Colonic mucosa (tissue), 4 donors: Measurements from ENCODE around the gene MYO1H. TPM values are rescaled to one million over a fixed set of nuclear protein-coding genes. Genes with fewer than 3 reads are reported as not detected.

ENCODE experiments used
- DNase-seq: peaks from one replicate; pipeline ENCODE4 v3.0.0-alpha.2; 2020
- H3K27ac ChIP-seq: fragments of 200-600 bp; one replicate; pipeline ENCODE4 v1.8.0; 2021
- H3K27me3 ChIP-seq: fragments of 200-600 bp; one replicate; pipeline ENCODE4 v1.8.0; 2021
- H3K36me3 ChIP-seq: fragments of 200-600 bp; one replicate; pipeline ENCODE4 v1.8.0; 2021
- H3K4me1 ChIP-seq: fragments of 200-600 bp; one replicate; pipeline ENCODE4 v1.8.0; 2021; ENCODE audit warnings: mild to moderate bottlenecking
- H3K4me3 ChIP-seq: fragments of 200-600 bp; one replicate; pipeline ENCODE4 v1.8.0; 2021
- H3K9ac ChIP-seq, 2 donors: one replicate each; pipeline ENCODE4 v1.7.0; 2013; ENCODE audit warnings: control low read depth in 2 of 2, low read depth in 2 of 2, low read length in 2 of 2
- H3K9me3 ChIP-seq: fragments of 200-600 bp; one replicate; pipeline ENCODE4 v1.8.0; 2021
- CTCF ChIP-seq: fragments of 200-600 bp; IDR thresholded peaks from one replicate; pipeline ENCODE4 v1.8.0; 2022; ENCODE audit warnings: antibody characterized with exemption, mild to moderate bottlenecking
- intact Hi-C: fragments of 100-400 bp; cut with DNase I; formaldehyde crosslinking; loops from one replicate; pipeline ENCODE4 v1.14.1; 2022
- total RNA-seq, 2 donors: library from RNA; stranded (reverse); fragmentation: NEBNext Ultra II Directional in 1 of 2; extraction: Animal tissue kit (Norgen Biotek cat#: 25700) in 1 of 2; gene quantifications; one replicate each; pipeline ENCODE4 v1.2.1, GENCODE V29; 2021
- donor health status: healthy.
- donor health status: DM: no; HTN: no; CAD: no.
- donor health status: DM: no; HTN: no; CAD: no.

The MYO1H gene
- total RNA-seq, 2 donors from 2014 or later: 0.21 TPM; not detected in 1

- intact Hi-C loops: no loop called here
- H3K27ac ChIP-seq: no peak overlapping the region
- no peak for TF ChIP-seq CTCF
- H3K4me3 ChIP-seq: no peak overlapping the region
- no peaks in the 10 kb centered on the region for H3K9me3 ChIP-seq
- no peaks in the 10 kb centered on the region for H3K36me3 ChIP-seq
- H3K9ac ChIP-seq: no peak overlapping the region
- DNase-seq: no peak
- H3K27me3 ChIP-seq: no peaks in the 10 kb centered on the region
- no peaks in the 10 kb centered on the region for H3K4me1 ChIP-seq
Observed at GRCh38 chr12:109346920-109347319, 780 bp upstream of the MYO1H start.

GRCh38 chr12:109352184-109352583, 4.5 kb downstream of the MYO1H start:
- no peaks in the 10 kb centered on the region for H3K9me3 ChIP-seq
- TF ChIP-seq CTCF: no peak
- H3K9ac ChIP-seq: no peak overlapping the region
- H3K4me1 ChIP-seq: no peaks in the 10 kb centered on the region
- no peak for DNase-seq
- H3K27ac ChIP-seq: no peak overlapping the region
- H3K36me3 ChIP-seq: no peaks in the 10 kb centered on the region
- no peak overlapping the region for H3K4me3 ChIP-seq
- H3K27me3 ChIP-seq: no peaks in the 10 kb centered on the region
- intact Hi-C loops: no loop called here

- Histone ChIP-seq H3K9me3 (no peaks in the 10 kb centered on the region), H3K4me3 (no peak overlapping the region), H3K27me3 (no peaks in the 10 kb centered on the region), H3K36me3 (no peaks in the 10 kb centered on the region), H3K9ac (no peak overlapping the region), H3K4me1 (no peaks in the 10 kb centered on the region), H3K27ac (no peak overlapping the region)
- intact Hi-C loops: no loop called here
- DNase-seq: no peak
- no peak for TF ChIP-seq CTCF
Observed at GRCh38 chr12:109356577-109356976, 8.9 kb downstream of the MYO1H start.

- Histone ChIP-seq H3K27ac (no peak overlapping the region), H3K4me3 (no peak overlapping the region), H3K36me3 (no peaks in the 10 kb centered on the region), H3K4me1 (no peaks in the 10 kb centered on the region), H3K9ac (no peak overlapping the region), H3K9me3 (no peaks in the 10 kb centered on the region), H3K27me3 (no peaks in the 10 kb centered on the region)
- intact Hi-C loops: no loop called here
- TF ChIP-seq CTCF: no peak
- no peak for DNase-seq
Observed at GRCh38 chr12:109357032-109357431, 9.3 kb downstream of the MYO1H start.

- DNase-seq: no peak
- H3K4me3 ChIP-seq: no peak overlapping the region
- intact Hi-C loops: no loop called here
Observed at GRCh38 chr12:109358154-109358869, 10.6 kb downstream of the MYO1H start.

More at GRCh38 chr12:109358154-109358869, 10.6 kb downstream of the MYO1H start:
- Histone ChIP-seq H3K4me1 (no peaks in the 10 kb centered on the region), H3K36me3 (no peaks in the 10 kb centered on the region), H3K27me3 (no peaks in the 10 kb centered on the region), H3K9me3 (no peaks in the 10 kb centered on the region), H3K9ac (no peak overlapping the region), H3K27ac (no peak overlapping the region)
- TF ChIP-seq CTCF: no peak
